ENCODE results near the gene PPM1H.
"Not testable (repeated sequence)": the region's sequence is repeated elsewhere in the genome, so short reads cannot be mapped to it uniquely, and the experiment has no call there.

Gene PPM1H

GRCh38 chr12:62841846-62842245 is 93.1 kb downstream of the PPM1H start:
- no peak for DNase-seq (ENCODE audit: extremely low read depth in 1 of 2, low read depth in 1 of 2)

GRCh38 chr12:62840806-62841205 is 94.1 kb downstream of the PPM1H start:
- DNase-seq (ENCODE audit: extremely low read depth in 1 of 2, low read depth in 1 of 2), result no peak

- DNase-seq (ENCODE audit: extremely low read depth in 1 of 2, low read depth in 1 of 2), result no peak
Observed at GRCh38 chr12:62839869-62840660, 94.9 kb downstream of the PPM1H start.

GRCh38 chr12:62834971-62835547 is 99.9 kb downstream of the PPM1H start:
- no peak for DNase-seq (ENCODE audit: extremely low read depth in 1 of 2, low read depth in 1 of 2)

- no peak for DNase-seq (ENCODE audit: extremely low read depth in 1 of 2, low read depth in 1 of 2)
Observed at GRCh38 chr12:62834406-62834805, 100.5 kb downstream of the PPM1H start.

GRCh38 chr12:62833634-62834033 is 101.3 kb downstream of the PPM1H start:
- DNase-seq (ENCODE audit: extremely low read depth in 1 of 2, low read depth in 1 of 2), result no peak

GRCh38 chr12:62832558-62832957 is 102.4 kb downstream of the PPM1H start:
- no peak for DNase-seq (ENCODE audit: extremely low read depth in 1 of 2, low read depth in 1 of 2)

GRCh38 chr12:62832027-62832426 is 102.9 kb downstream of the PPM1H start:
- DNase-seq (ENCODE audit: extremely low read depth in 1 of 2, low read depth in 1 of 2), result no peak

GRCh38 chr12:62827855-62828254 is 107.1 kb downstream of the PPM1H start:
- DNase-seq (ENCODE audit: extremely low read depth in 1 of 2, low read depth in 1 of 2), result no peak

- no peak for DNase-seq (ENCODE audit: extremely low read depth in 1 of 2, low read depth in 1 of 2)
Observed at GRCh38 chr12:62827042-62827441, 107.9 kb downstream of the PPM1H start.

GRCh38 chr12:62817556-62818271 is 117.2 kb downstream of the PPM1H start:
- no peak for DNase-seq (ENCODE audit: extremely low read depth in 1 of 2, low read depth in 1 of 2)

- no peak for DNase-seq (ENCODE audit: extremely low read depth in 1 of 2, low read depth in 1 of 2)
Observed at GRCh38 chr12:62814243-62814642, 120.7 kb downstream of the PPM1H start.

GRCh38 chr12:62813031-62813829 is 121.7 kb downstream of the PPM1H start:
- DNase-seq (ENCODE audit: extremely low read depth in 1 of 2, low read depth in 1 of 2), result peak in 1 of 2 donors; percentile 16

GRCh38 chr12:62811481-62811880 is 123.5 kb downstream of the PPM1H start:
- not testable (repeated sequence) for DNase-seq (ENCODE audit: extremely low read depth in 1 of 2, low read depth in 1 of 2)

- no peak for DNase-seq (ENCODE audit: extremely low read depth in 1 of 2, low read depth in 1 of 2)
Observed at GRCh38 chr12:62808166-62808879, 126.6 kb downstream of the PPM1H start.

- DNase-seq (ENCODE audit: extremely low read depth in 1 of 2, low read depth in 1 of 2), result no peak
Observed at GRCh38 chr12:62806893-62807292, 128.1 kb downstream of the PPM1H start.

GRCh38 chr12:62806244-62806836 is 128.6 kb downstream of the PPM1H start:
- DNase-seq (ENCODE audit: extremely low read depth in 1 of 2, low read depth in 1 of 2), result no peak

- no peak for DNase-seq (ENCODE audit: extremely low read depth in 1 of 2, low read depth in 1 of 2)
Observed at GRCh38 chr12:62805517-62805916, 129.4 kb downstream of the PPM1H start.

GRCh38 chr12:62803756-62804155 is 131.2 kb downstream of the PPM1H start:
- no peak for DNase-seq (ENCODE audit: extremely low read depth in 1 of 2, low read depth in 1 of 2)

- DNase-seq (ENCODE audit: extremely low read depth in 1 of 2, low read depth in 1 of 2), result no peak
Observed at GRCh38 chr12:62802984-62803383, 132.0 kb downstream of the PPM1H start.

Data from activated CD8-positive, alpha-beta memory T cell treated with anti-CD3 and anti-CD28 coated beads for 1 hour (primary cell).